ENCODE data around the gene HS6ST1.

HS6ST1 gene

DNA sequence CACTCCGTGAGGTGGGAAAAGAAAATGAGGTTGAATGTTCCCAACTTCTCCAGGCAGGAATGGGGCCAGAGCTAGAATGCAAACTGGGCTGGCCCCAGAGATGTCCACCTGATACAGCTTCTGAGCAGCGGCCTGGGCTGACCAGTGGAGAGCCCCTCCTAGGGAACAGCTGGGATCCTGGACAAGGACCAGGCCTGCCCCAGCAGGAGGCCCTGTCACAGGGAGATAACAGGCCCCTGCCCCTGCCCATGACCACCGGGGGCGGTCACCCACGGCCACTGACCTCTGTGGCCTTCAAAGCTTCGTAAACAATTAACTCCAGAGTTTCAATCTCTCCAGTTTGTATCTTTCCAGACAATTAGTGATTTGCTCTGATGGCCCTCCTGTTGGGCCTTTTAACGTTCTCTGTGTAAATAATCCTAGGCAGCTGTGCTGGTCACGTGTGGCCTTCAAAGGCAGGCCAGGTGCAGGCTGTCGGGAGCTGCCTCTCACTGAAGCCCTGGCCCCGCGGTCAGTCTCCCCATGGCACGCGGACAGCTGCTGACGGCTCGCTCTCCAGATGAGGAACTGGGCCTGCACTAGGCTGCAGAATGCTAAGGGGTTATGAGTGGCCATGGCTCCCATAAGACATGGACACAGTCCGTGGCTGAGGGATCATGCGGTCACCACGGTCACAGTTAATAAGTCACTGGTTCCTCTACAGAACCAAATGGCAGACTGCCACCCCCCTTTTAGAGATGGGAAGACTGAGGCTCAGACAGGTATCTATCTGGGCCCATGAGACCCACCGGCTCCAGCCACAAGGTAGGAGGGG lies 9.2 kb downstream of the HS6ST1 start:
- ChIA-PET CTCF (interaction anchor here (0.5 to 1.4 kb wide), 4 partner anchors 8 to 1405 kb away, joined by 3 to 4 read pairs (median 3); no protein-coding TSS in a partner anchor), POLR2A (no interaction called here)
- TF ChIP-seq GLIS1 (tag by site-specific recombination; IDR thresholded peaks at IDR 0.05): peak; percentile 52
- TF ChIP-seq ZIC2 (tag by site-specific recombination; IDR thresholded peaks at IDR 0.05): peak; percentile 65
- TF ChIP-seq ZNF626 (tag by site-specific recombination; IDR thresholded peaks at IDR 0.05): no peak
- TF ChIP-seq, protein P1, sequence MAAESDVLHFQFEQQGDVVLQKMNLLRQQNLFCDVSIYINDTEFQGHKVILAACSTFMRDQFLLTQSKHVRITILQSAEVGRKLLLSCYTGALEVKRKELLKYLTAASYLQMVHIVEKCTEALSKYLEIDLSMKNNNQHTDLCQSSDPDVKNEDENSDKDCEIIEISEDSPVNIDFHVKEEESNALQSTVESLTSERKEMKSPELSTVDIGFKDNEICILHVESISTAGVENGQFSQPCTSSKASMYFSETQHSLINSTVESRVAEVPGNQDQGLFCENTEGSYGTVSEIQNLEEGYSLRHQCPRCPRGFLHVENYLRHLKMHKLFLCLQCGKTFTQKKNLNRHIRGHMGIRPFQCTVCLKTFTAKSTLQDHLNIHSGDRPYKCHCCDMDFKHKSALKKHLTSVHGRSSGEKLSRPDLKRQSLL (tag by site-specific recombination; IDR thresholded peaks at IDR 0.05): no peak
- Histone ChIP-seq H3K9me3 (ENCODE audit: control insufficient read depth, insufficient read depth, low read depth, low read length) (no peaks in the 10 kb centered on the region), H3K36me3 (ENCODE audit: control insufficient read depth in 2 of 2, insufficient read depth in 1 of 2, low read length in 2 of 2) (peaks cover 0 to 33% of the 10 kb centered on the region in 2 experiments; a peak in 1 of 3 replicates), H3K4me3 (ENCODE audit: low read depth, low read length) (no peak overlapping the region), H3K4me1 (ENCODE audit: control insufficient read depth, insufficient read depth, low read length) (peaks cover 27% of the 10 kb centered on the region), H3K27ac (ENCODE audit: extremely low read depth, low read depth, low read length) (no peak overlapping the region)

- Histone ChIP-seq H3K4me1 (ENCODE audit: control insufficient read depth, insufficient read depth, low read length) (peaks cover 27% of the 10 kb centered on the region), H3K27ac (ENCODE audit: extremely low read depth, low read depth, low read length) (no peak overlapping the region), H3K4me3 (ENCODE audit: low read depth, low read length) (no peak overlapping the region), H3K36me3 (ENCODE audit: control insufficient read depth in 2 of 2, insufficient read depth in 1 of 2, low read length in 2 of 2) (peaks cover 0 to 27% of the 10 kb centered on the region in 2 experiments; a peak in 1 of 3 replicates), H3K9me3 (ENCODE audit: control insufficient read depth, insufficient read depth, low read depth, low read length) (no peaks in the 10 kb centered on the region)
- ChIA-PET CTCF (interaction anchor here (0.5 to 1.4 kb wide), 4 partner anchors 8 to 1404 kb away, joined by 3 to 4 read pairs (median 3); no protein-coding TSS in a partner anchor), POLR2A (no interaction called here)
- no peak for TF ChIP-seq OVOL3 (tag by site-specific recombination; IDR thresholded peaks at IDR 0.05)
- no peak for TF ChIP-seq ZNF692 (tag by site-specific recombination; IDR thresholded peaks at IDR 0.05)
- TF ChIP-seq TRIM28 (IDR thresholded peaks at IDR 0.05; ENCODE audit: borderline replicate concordance, low read length): no peak
- no peak for TF ChIP-seq ZNF121 (tag by site-specific recombination; IDR thresholded peaks at IDR 0.05)
- TF ChIP-seq EGR2 (tag by site-specific recombination; IDR thresholded peaks at IDR 0.05; ENCODE audit: low read depth): no peak
- TF ChIP-seq ZNF670 (tag by site-specific recombination; IDR thresholded peaks at IDR 0.05; ENCODE audit: low read depth): no peak
- no peak for TF ChIP-seq ZNF707 (tag by site-specific recombination; IDR thresholded peaks at IDR 0.05)
These were observed 9.8 kb downstream of the HS6ST1 start for GRCh38 chr2:128308889-128309279.

GRCh38 chr2:128308284-128308731 lies 10.4 kb downstream of the HS6ST1 start:
- ChIA-PET POLR2A (no interaction called here), CTCF (interaction anchor here (1.4 kb wide), 1 partner anchor 9 kb away, joined by 4 read pairs; no protein-coding TSS in a partner anchor)
- peaks cover 0 to 30% of the 10 kb centered on the region in 2 experiments; a peak in 1 of 3 replicates for H3K36me3 ChIP-seq (ENCODE audit: control insufficient read depth in 2 of 2, insufficient read depth in 1 of 2, low read length in 2 of 2)
- H3K27ac ChIP-seq (ENCODE audit: extremely low read depth, low read depth, low read length): no peak overlapping the region
- TF ChIP-seq, protein P2, sequence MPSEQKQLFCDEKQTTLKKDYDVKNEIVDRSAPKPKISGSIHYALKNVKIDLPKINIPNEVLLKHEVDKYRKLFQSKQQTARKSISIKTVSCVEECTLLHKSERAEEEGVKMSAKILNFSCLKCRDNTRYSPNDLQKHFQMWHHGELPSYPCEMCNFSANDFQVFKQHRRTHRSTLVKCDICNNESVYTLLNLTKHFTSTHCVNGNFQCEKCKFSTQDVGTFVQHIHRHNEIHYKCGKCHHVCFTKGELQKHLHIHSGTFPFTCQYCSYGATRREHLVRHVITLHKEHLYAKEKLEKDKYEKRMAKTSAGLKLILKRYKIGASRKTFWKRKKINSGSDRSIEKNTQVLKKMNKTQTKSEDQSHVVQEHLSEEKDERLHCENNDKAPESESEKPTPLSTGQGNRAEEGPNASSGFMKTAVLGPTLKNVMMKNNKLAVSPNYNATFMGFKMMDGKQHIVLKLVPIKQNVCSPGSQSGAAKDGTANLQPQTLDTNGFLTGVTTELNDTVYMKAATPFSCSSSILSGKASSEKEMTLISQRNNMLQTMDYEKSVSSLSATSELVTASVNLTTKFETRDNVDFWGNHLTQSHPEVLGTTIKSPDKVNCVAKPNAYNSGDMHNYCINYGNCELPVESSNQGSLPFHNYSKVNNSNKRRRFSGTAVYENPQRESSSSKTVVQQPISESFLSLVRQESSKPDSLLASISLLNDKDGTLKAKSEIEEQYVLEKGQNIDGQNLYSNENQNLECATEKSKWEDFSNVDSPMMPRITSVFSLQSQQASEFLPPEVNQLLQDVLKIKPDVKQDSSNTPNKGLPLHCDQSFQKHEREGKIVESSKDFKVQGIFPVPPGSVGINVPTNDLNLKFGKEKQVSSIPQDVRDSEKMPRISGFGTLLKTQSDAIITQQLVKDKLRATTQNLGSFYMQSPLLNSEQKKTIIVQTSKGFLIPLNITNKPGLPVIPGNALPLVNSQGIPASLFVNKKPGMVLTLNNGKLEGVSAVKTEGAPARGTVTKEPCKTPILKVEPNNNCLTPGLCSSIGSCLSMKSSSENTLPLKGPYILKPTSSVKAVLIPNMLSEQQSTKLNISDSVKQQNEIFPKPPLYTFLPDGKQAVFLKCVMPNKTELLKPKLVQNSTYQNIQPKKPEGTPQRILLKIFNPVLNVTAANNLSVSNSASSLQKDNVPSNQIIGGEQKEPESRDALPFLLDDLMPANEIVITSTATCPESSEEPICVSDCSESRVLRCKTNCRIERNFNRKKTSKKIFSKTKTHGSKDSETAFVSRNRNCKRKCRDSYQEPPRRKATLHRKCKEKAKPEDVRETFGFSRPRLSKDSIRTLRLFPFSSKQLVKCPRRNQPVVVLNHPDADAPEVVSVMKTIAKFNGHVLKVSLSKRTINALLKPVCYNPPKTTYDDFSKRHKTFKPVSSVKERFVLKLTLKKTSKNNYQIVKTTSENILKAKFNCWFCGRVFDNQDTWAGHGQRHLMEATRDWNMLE (tag by site-specific recombination; conservative IDR thresholded peaks at IDR 0.05; ENCODE audit: low read depth): no peak
- peak; percentile 20; the same call in 1 of the 2 replicates for TF ChIP-seq GLIS2 (tag by site-specific recombination; IDR thresholded peaks at IDR 0.05)
- TF ChIP-seq GLIS1 (tag by site-specific recombination; IDR thresholded peaks at IDR 0.05): peak; percentile 80
- no peak overlapping the region for H3K4me3 ChIP-seq (ENCODE audit: low read depth, low read length)
- no peaks in the 10 kb centered on the region for H3K9me3 ChIP-seq (ENCODE audit: control insufficient read depth, insufficient read depth, low read depth, low read length)
- H3K4me1 ChIP-seq (ENCODE audit: control insufficient read depth, insufficient read depth, low read length): peaks cover 24% of the 10 kb centered on the region
